ENCODE measurements around the gene PPP1R14B.

The PPP1R14B gene

DNA sequence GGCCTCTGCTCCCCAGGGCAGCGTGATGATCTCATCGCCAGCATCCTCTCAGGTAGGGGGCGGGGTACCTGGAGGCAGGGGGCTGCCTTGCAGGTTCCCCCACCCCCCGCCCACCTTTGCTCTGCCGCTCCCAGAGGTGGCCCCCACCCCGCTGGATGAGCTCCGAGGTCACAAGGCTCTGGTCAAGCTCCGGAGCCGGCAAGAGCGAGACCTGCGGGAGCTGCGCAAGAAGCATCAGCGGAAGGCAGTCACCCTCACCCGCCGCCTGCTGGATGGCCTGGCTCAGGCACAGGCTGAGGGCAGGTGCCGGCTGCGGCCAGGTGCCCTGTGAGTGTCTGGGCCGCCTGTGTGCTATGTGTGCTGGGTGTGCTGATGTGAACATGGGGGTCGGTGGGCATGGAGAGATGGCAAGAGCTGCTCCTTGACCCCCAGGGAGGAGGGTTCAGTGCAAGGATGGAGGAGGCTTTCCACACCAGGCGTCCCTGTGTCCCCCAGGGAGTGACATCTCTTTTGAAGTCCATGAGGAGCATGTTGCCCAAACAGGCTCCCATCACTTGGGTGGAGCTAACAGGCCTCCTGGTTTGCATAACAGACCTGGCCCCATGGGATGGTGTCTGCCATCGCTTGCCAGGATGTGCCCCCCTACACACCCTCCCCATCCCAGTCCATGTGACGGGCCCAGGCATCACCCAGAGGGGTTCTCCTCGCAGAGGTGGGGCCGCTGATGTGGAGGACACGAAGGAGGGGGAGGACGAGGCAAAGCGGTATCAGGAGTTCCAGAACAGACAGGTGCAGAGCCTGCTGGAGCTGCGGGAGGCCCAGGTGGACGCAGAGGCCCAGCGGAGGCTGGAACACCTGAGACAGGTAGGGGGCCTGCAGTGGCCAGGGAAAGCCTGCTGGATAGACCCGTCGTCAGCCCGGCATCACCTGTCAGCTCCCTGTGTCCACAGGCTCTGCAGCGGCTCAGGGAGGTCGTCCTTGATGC lies 18.7 kb upstream of the PPP1R14B start:
- no peak overlapping the region for H3K4me3 ChIP-seq (ENCODE audit: low read depth, low read length)
- no peak for DNase-seq (ENCODE audit: low read depth)
- TF ChIP-seq POLR2A (IDR thresholded peaks at IDR 0.05; ENCODE audit: extremely low read depth, insufficient read length) = no peak
- TF ChIP-seq, protein P1, sequence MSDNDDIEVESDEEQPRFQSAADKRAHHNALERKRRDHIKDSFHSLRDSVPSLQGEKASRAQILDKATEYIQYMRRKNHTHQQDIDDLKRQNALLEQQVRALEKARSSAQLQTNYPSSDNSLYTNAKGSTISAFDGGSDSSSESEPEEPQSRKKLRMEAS (IDR thresholded peaks at IDR 0.05; ENCODE audit: low read depth, low read length) = no peak

- H3K4me3 ChIP-seq (ENCODE audit: low read depth, low read length) = no peak overlapping the region
- TF ChIP-seq, protein P2, sequence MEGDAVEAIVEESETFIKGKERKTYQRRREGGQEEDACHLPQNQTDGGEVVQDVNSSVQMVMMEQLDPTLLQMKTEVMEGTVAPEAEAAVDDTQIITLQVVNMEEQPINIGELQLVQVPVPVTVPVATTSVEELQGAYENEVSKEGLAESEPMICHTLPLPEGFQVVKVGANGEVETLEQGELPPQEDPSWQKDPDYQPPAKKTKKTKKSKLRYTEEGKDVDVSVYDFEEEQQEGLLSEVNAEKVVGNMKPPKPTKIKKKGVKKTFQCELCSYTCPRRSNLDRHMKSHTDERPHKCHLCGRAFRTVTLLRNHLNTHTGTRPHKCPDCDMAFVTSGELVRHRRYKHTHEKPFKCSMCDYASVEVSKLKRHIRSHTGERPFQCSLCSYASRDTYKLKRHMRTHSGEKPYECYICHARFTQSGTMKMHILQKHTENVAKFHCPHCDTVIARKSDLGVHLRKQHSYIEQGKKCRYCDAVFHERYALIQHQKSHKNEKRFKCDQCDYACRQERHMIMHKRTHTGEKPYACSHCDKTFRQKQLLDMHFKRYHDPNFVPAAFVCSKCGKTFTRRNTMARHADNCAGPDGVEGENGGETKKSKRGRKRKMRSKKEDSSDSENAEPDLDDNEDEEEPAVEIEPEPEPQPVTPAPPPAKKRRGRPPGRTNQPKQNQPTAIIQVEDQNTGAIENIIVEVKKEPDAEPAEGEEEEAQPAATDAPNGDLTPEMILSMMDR (IDR thresholded peaks at IDR 0.05; ENCODE audit: low read depth, low read length) = no peak
- no peak for TF ChIP-seq MYC (IDR thresholded peaks at IDR 0.05; ENCODE audit: low read depth, low read length)
- no peak for TF ChIP-seq POLR2A (IDR thresholded peaks at IDR 0.05; ENCODE audit: extremely low read depth, insufficient read length)
- no peak for DNase-seq (ENCODE audit: low read depth)
Observed at GRCh38 chr11:64264371-64264852, 17.7 kb upstream of the PPP1R14B start.

- TF ChIP-seq, protein P1 (IDR thresholded peaks at IDR 0.05; ENCODE audit: low read depth, low read length) = no peak
- TF ChIP-seq, protein P2 (IDR thresholded peaks at IDR 0.05; ENCODE audit: low read depth, low read length) = no peak
- TF ChIP-seq POLR2A (IDR thresholded peaks at IDR 0.05; ENCODE audit: extremely low read depth, insufficient read length) (no peak), MYC (IDR thresholded peaks at IDR 0.05; ENCODE audit: low read depth, low read length) (no peak)
- no peak for DNase-seq (ENCODE audit: low read depth)
Observed at GRCh38 chr11:64263947-64264317, 17.2 kb upstream of the PPP1R14B start.

DNA sequence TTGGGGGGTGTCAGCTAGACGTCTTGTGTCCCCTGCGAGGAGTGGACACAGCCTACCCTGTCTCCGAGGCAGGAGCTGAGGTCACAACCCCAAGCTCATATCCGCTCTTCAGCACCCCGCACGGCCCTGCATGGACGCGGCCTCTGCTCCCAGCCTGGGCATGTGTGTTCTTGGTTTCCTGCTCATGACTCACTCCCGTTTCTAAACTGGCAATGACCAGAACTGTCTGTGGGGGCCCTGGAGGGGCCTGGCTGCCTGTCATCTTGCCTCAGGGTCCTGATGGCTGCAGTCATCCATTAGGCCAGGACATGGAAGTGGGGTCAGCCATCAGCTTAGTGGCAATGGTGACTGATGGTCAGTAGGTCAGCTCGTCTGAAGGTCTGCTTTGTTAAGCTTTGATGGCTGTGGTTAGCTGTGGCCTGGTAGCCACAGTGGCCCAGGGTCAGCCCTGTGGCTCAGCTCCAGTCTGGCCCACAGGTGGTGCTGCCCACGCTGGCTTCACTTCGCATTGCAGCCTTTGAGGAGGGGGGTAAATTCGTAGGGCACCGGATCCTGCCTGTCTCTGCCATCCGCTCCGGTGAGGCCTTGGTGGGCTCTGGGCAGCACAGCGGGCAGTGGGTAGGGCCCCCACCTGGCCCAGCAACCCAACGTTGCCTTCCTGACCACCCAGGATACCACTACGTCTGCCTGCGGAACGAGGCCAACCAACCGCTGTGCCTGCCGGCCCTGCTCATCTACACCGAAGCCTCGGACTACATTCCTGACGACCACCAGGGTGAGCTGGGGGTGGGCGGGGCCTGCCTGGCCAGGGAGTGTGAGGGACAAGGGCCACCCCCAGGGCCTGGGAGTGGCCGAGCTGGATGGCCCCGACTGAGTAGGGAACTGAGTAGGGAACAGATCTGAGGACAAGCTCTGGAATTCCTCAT lies 16.5 kb upstream of the PPP1R14B start:
- no peak overlapping the region for H3K4me3 ChIP-seq (ENCODE audit: low read depth, low read length)
- DNase-seq (ENCODE audit: low read depth) = no peak
- TF ChIP-seq, protein P1 (IDR thresholded peaks at IDR 0.05; ENCODE audit: low read depth, low read length) = no peak
- TF ChIP-seq, protein P2 (IDR thresholded peaks at IDR 0.05; ENCODE audit: low read depth, low read length) = no peak
- TF ChIP-seq MYC (IDR thresholded peaks at IDR 0.05; ENCODE audit: low read depth, low read length) (no peak), POLR2A (IDR thresholded peaks at IDR 0.05; ENCODE audit: extremely low read depth, insufficient read length) (no peak)

More at GRCh38 chr11:64263947-64264317, 17.2 kb upstream of the PPP1R14B start:
- H3K4me3 ChIP-seq (ENCODE audit: low read depth, low read length) = no peak overlapping the region

DNA sequence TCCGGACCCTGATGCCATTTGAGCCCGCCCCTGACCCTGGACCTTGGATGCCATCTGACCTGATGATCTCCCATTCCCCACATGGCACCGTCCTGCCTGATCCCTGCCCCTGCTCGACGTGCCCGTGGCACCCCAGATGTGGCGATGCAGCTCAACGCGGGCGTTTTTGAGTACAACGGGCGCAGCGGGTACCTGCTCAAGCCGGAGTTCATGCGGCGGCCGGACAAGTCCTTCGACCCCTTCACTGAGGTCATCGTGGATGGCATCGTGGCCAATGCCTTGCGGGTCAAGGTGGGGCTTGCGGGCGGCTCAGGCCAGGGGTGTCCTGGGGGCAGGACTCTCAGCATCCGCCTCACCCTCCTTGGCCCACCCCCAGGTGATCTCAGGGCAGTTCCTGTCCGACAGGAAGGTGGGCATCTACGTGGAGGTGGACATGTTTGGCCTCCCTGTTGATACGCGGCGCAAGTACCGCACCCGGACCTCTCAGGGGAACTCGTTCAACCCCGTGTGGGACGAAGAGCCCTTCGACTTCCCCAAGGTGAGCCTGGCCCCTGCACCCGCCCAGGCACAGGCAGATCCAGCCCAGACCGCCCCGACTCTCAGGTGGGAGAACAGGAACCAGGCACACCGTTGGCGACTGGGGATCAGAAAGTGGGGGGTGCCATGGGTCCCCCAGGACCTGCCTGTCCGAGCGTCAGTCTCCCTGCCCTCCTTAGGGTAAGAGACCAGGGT lies 15.7 kb upstream of the PPP1R14B start:
- TF ChIP-seq, protein P2 (IDR thresholded peaks at IDR 0.05; ENCODE audit: low read depth, low read length) = no peak
- TF ChIP-seq, protein P1 (IDR thresholded peaks at IDR 0.05; ENCODE audit: low read depth, low read length) = no peak
- no peak for TF ChIP-seq POLR2A (IDR thresholded peaks at IDR 0.05; ENCODE audit: extremely low read depth, insufficient read length)
- no peak for TF ChIP-seq MYC (IDR thresholded peaks at IDR 0.05; ENCODE audit: low read depth, low read length)

More for the DNA sequence above, 15.7 kb upstream of the PPP1R14B start:
- no peak for DNase-seq (ENCODE audit: low read depth)
- H3K4me3 ChIP-seq (ENCODE audit: low read depth, low read length) = no peak overlapping the region

All from NB4 (cell line).